ENCODE data around the gene ASXL1.
"Not testable (repeated sequence)": the region's sequence is repeated elsewhere in the genome, so short reads cannot be mapped to it uniquely, and the experiment has no call there.

ASXL1 gene

GRCh38 chr20:32337937-32338661, 20.0 kb upstream of the ASXL1 start:
- TF ChIP-seq CTCF (IDR thresholded peaks at IDR 0.05; ENCODE audit: low read length) (no peak), EZH2 (IDR thresholded peaks at IDR 0.05; ENCODE audit: borderline replicate concordance, low read length) (no peak)
- H3K4me2 ChIP-seq (ENCODE audit: low read length), result peak overlapping the region; percentile 25; the same call in 1 of the 2 replicates
- no peak overlapping the region for H3K4me3 ChIP-seq (ENCODE audit: low read depth, low read length, poor library complexity, severe bottlenecking)
- H3K27ac ChIP-seq (ENCODE audit: low read depth, low read length, poor library complexity, severe bottlenecking), result peak overlapping the region; percentile 86
- H4K20me1 ChIP-seq (ENCODE audit: insufficient read depth, low read length), result no peaks in the 10 kb centered on the region
- no peaks in the 10 kb centered on the region for H3K79me2 ChIP-seq (ENCODE audit: insufficient read depth, low read length)
- no peaks in the 10 kb centered on the region for H3K9me3 ChIP-seq (ENCODE audit: low read length)
- peaks cover 39% of the 10 kb centered on the region for H3K4me1 ChIP-seq (ENCODE audit: insufficient read depth, low read length, severe bottlenecking)
- no peaks in the 10 kb centered on the region for H3K9me2 ChIP-seq (ENCODE audit: low read depth, low read length)
- no peaks in the 10 kb centered on the region for H3F3A ChIP-seq (ENCODE audit: insufficient read depth, low read length)
- peaks cover 7% of the 10 kb centered on the region; the same call in 1 of the 2 replicates for H3K36me3 ChIP-seq (ENCODE audit: insufficient read depth, low read length)
- H3K27me3 ChIP-seq (ENCODE audit: insufficient read depth, low read length), result no peaks in the 10 kb centered on the region
- H3K9ac ChIP-seq (ENCODE audit: low read length), result peak overlapping the region; percentile 45; the same call in 1 of the 2 replicates
- no peak overlapping the region for H2AFZ ChIP-seq (ENCODE audit: low read length)

GRCh38 chr20:32338665-32339064, 19.5 kb upstream of the ASXL1 start:
- H3K27me3 ChIP-seq (ENCODE audit: insufficient read depth, low read length), result no peaks in the 10 kb centered on the region
- H3K4me3 ChIP-seq (ENCODE audit: low read depth, low read length, poor library complexity, severe bottlenecking), result no peak overlapping the region
- no peaks in the 10 kb centered on the region for H3K9me3 ChIP-seq (ENCODE audit: low read length)
- TF ChIP-seq EZH2 (IDR thresholded peaks at IDR 0.05; ENCODE audit: borderline replicate concordance, low read length), result no peak
- no peak for TF ChIP-seq CTCF (IDR thresholded peaks at IDR 0.05; ENCODE audit: low read length)
- H3K36me3 ChIP-seq (ENCODE audit: insufficient read depth, low read length), result peaks cover 6% of the 10 kb centered on the region; the same call in 1 of the 2 replicates
- H3K9ac ChIP-seq (ENCODE audit: low read length), result no peak overlapping the region
- H3K9me2 ChIP-seq (ENCODE audit: low read depth, low read length), result no peaks in the 10 kb centered on the region
- no peak overlapping the region for H2AFZ ChIP-seq (ENCODE audit: low read length)
- no peak overlapping the region for H3K4me2 ChIP-seq (ENCODE audit: low read length)
- H3K4me1 ChIP-seq (ENCODE audit: insufficient read depth, low read length, severe bottlenecking), result peaks cover 37% of the 10 kb centered on the region
- H3K79me2 ChIP-seq (ENCODE audit: insufficient read depth, low read length), result no peaks in the 10 kb centered on the region
- H3K27ac ChIP-seq (ENCODE audit: low read depth, low read length, poor library complexity, severe bottlenecking), result peak overlapping the region; percentile 86
- H3F3A ChIP-seq (ENCODE audit: insufficient read depth, low read length), result no peaks in the 10 kb centered on the region
- no peaks in the 10 kb centered on the region for H4K20me1 ChIP-seq (ENCODE audit: insufficient read depth, low read length)

DNA sequence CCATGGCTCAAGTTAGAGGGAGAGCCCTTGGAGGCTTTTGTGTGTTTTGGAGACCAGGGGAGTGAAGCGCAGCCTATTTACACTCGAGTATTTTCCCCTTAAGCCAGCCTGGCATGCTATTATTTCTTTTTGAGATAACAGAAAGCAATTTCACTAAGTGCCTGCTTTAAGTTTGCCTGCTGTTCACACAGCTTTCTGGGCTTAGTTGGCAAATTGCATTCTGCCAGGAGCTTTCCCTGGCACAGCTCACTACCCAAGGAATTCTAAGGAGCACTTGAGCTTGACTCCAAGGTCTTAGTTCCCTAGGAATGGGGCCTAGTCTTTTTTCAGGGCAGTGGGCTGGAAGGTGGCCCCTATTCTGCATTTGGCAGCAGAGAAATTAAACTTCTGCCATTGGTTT, 19.0 kb upstream of the ASXL1 start:
- Histone ChIP-seq H3K4me2 (ENCODE audit: low read length) (no peak overlapping the region), H3F3A (ENCODE audit: insufficient read depth, low read length) (no peaks in the 10 kb centered on the region), H3K9me2 (ENCODE audit: low read depth, low read length) (no peaks in the 10 kb centered on the region), H4K20me1 (ENCODE audit: insufficient read depth, low read length) (no peaks in the 10 kb centered on the region), H3K4me1 (ENCODE audit: insufficient read depth, low read length, severe bottlenecking) (peaks cover 34% of the 10 kb centered on the region), H3K27me3 (ENCODE audit: insufficient read depth, low read length) (no peaks in the 10 kb centered on the region), H3K9ac (ENCODE audit: low read length) (no peak overlapping the region), H3K27ac (ENCODE audit: low read depth, low read length, poor library complexity, severe bottlenecking) (peak overlapping the region; percentile 86), H3K9me3 (ENCODE audit: low read length) (no peaks in the 10 kb centered on the region), H3K79me2 (ENCODE audit: insufficient read depth, low read length) (no peaks in the 10 kb centered on the region), H3K36me3 (ENCODE audit: insufficient read depth, low read length) (peaks cover 3% of the 10 kb centered on the region; the same call in 1 of the 2 replicates), H2AFZ (ENCODE audit: low read length) (no peak overlapping the region), H3K4me3 (ENCODE audit: low read depth, low read length, poor library complexity, severe bottlenecking) (no peak overlapping the region)
- no peak for TF ChIP-seq CTCF (IDR thresholded peaks at IDR 0.05; ENCODE audit: low read length)
- TF ChIP-seq EZH2 (IDR thresholded peaks at IDR 0.05; ENCODE audit: borderline replicate concordance, low read length), result no peak

DNA sequence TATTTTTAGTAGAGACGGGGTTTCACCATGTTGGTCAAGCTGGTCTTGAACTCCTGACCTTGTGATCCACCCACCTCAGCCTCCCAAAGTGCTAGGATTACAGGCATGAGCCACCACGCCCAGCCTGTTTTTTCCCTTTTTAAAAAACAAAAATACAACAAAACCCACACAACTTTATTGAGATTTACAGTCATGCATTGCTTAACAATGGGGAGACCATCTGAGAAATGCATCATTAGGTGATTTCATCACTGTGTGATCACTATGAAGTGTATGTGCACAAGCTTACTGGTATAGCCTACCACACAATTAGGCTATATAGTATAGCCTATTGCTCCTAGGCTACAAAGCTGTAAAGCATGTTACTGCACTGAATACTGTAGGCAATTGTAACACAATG, 17.1 kb upstream of the ASXL1 start:
- not testable (repeated sequence) for H3K27ac ChIP-seq (ENCODE audit: low read depth, low read length, poor library complexity, severe bottlenecking); H3K4me2 ChIP-seq (ENCODE audit: low read length); H3K79me2 ChIP-seq (ENCODE audit: insufficient read depth, low read length); H3K9me3 ChIP-seq (ENCODE audit: low read length); H3K36me3 ChIP-seq (ENCODE audit: insufficient read depth, low read length); H3F3A ChIP-seq (ENCODE audit: insufficient read depth, low read length); H3K9me2 ChIP-seq (ENCODE audit: low read depth, low read length); H4K20me1 ChIP-seq (ENCODE audit: insufficient read depth, low read length); H2AFZ ChIP-seq (ENCODE audit: low read length); H3K4me3 ChIP-seq (ENCODE audit: low read depth, low read length, poor library complexity, severe bottlenecking); H3K9ac ChIP-seq (ENCODE audit: low read length); H3K27me3 ChIP-seq (ENCODE audit: insufficient read depth, low read length)
- peaks cover 46% of the 10 kb centered on the region for H3K4me1 ChIP-seq (ENCODE audit: insufficient read depth, low read length, severe bottlenecking)
